ELR (cell line): Measurements from ENCODE around the gene FBXL7.

Source experiments
- DNase-seq: peaks from one replicate; pipeline ENCODE4 v3.0.0-alpha.2; 2015; ENCODE audit warnings: low read depth

Gene FBXL7

DNA sequence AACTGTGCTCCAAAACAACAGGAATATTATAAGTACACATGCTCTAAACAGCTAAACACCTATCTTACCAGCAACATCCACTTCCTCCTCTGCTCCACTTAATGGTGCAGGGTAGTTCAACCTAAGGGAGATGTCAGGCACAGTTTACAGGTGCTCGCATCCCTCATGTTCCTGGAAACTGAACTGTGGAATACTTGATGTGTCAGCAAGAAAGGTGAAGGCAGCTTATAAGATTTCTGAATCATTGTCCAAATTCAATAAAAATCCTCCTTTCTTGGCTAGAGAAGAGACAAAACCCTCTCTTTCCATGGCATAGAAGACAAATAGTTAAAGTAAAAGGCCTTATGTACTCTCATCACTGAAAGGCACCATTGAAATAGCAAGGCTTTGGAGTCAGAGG is 272.2 kb downstream of the FBXL7 start:
- DNase-seq: no peak

DNA sequence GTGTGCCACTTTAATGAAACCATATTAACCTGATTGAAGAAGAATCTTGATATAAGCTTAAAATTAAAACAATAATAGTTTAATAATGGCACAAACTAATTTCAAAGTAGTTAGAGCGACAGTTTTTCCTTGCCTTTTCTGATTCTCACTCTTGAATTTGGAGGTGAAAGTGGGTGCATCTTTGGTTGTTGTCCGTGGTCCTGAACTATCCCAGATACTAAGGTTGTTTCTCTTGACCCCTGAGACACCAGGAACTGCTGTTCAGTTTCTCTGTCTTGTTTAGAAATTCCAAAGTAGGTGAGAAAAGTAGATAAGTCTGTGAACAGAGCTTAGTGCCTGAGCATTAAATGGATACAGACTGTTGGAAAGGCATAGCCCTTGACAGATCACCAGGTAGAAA is 274.7 kb downstream of the FBXL7 start:
- DNase-seq: no peak

DNA sequence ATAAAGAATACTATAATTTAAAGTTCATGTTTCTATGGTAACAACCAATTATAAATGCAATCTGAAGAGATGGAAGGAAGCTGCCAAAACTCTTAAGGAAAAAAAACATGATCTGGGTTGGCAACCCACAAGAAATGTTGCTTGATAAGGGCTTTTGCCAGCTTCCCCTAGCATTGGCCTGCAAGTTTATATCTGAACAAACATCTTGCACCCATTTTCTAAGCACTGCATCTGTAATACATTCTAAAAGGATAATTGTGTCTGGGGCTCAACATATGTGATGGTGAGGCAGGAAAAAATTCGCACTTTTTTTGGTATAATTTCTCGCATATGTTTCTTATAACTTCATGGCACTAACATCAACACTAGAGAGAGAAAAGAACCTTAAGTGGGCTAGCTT is 276.4 kb downstream of the FBXL7 start:
- DNase-seq: no peak

DNA sequence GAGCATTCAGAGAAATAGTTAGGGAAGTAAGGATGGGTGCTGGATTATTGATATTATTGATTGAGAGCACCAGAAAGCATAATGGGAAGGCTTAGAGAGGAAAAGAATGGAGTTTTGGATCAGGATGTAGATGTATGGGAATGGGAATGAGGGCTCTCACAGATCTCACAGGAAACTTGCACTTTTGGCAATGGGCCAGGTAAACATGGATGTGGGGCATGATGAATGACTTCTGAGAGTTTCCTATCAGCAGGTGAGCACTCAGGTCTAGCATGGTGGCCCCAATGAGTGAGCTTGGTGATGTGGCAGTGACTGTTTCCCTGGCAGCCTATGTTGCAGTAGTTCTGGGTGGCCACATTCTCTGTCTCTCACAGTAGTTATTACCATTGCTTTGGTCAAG is 283.8 kb downstream of the FBXL7 start:
- no peak for DNase-seq

DNA sequence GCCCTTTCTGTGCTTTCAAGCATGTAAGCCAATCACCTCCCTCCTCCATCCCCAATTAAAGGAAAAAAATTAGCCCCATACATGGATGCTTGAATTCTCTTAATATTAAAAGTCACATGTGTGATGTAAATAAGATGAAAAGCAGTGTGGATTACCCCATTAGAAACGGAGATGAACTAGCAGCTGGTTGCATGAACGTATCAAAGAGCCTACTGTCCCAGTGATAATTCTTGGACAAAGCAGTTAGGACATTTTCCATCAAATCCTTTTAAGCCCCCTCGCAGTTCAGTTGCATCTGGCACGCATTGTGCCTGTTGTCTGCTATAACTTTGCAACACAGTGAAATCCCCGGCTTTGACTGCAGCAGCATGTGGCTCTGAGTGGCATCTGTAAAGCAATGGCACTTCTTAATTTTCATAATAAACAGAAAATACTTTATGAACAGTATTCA is 285.6 kb downstream of the FBXL7 start:
- DNase-seq: no peak

DNA sequence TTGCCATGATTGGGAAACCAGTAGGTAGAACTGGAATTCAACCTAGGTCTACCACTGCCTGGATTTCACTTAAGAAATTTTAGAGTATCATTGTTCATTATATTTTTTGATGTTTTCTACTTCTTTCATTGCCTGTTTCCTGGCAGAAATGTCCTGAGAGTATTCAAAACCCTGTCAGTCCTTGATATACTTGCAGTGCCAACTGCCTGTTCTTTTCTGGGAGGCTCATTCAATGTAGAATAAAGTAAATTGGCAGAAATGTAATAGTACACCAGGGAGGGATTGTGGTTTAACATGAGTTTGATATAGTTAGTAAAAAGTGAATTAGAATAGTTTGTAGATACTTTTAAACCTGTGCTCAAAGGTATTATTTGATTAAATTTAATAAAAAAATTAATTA is 286.3 kb downstream of the FBXL7 start:
- no peak for DNase-seq

DNA sequence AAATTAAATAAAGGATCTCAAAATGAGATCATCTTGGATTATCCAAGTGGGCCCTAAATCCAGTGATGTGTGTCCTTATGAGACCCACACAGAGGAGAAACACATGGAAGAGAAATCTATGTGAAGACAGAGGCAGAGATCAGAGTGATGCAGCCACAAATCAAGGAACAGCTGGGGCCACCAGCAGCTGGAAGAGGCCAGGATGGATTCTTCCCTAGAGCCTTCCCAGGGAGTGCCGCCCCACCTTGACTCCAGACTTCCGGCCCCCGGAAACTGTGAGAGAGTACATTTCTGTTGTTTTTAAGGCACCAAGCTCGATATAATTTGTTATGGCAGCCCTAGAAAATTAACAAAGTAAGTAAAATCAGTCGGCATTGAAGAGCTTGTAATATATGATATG is 286.9 kb downstream of the FBXL7 start:
- no peak for DNase-seq

DNA sequence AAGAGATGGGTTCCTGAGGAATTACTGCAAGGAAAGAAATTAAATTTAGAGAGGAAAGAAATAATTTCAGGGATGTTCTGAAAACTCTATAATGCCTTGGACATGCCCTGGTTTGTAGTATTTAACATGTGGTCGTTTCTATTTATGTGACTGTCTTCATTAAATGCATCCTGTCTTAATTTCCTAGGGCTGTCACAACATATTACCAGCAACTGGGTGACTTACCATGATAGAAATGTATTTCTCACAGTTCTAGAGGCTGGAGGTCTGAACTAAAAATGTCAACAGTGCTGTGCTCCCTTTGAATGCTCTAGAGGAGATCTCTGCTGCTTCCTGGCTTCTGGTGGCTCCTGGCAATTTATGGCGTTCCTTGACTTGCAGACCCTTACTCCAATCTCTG is 287.7 kb downstream of the FBXL7 start:
- DNase-seq: no peak

DNA sequence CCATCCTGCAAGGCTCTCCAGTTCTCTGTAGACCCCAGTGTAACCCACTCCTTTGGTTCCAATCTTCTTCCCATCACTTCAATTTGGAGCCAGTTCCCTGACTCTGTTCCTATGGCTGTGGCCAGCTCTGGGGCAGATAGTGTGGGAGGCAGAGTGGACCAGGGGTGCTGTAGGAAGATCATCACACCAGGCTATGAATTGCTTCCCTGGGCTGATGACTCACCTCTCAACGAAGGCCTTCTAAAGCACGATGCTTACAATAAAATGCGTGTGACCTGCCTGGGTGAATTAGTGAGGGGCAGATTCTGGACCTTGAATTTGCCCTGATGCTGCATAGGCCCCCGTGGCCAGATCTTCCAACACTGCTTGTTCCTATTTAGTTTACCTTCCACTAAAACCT is 289.7 kb downstream of the FBXL7 start:
- DNase-seq: peak; percentile 15

DNA sequence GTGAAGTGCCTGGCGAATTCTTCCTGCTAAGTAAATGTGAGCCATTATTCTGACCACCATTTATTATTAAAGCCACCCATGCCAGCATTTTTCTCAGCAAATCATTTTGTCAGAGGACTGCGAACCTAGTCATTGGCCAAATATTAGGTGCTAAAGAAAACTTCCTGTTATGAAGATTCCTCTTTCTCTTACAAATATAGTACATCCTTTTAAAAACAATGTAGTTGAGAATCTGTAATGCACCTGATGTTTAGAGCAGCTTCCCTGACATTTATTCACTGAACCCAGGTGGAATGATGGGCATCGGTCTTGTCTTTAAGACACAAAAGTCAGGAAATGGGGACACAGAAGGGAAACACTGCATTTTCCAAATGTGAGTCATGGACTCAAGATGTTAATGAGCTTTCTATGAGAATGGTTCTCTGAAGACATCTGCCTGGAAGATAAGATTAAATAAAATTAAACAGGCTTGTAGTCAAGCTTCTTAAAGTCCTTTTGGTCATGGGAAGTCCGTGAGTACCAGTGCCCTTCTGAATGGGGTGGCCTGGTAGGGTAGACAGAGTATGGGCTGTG is 290.6 kb downstream of the FBXL7 start:
- DNase-seq: peak; percentile 13

DNA sequence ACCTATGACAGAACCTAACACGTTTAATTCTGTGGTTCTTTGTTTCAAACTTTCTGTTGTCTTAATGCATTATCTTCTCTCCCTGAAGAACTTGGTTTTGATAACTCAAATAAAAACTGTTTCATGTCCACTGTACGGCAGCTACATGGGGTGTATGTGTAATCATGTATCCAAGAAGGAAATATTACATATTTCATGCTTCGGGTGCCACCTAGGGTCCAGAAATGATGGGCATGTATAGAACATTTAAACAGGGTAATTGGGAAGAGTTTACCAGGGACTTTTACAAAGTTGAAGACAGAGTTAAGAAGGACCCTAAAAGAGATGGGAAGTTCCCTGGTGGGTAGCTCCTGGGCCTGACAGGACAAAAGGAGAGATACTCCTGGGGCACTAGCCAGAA is 291.3 kb downstream of the FBXL7 start:
- DNase-seq: no peak

DNA sequence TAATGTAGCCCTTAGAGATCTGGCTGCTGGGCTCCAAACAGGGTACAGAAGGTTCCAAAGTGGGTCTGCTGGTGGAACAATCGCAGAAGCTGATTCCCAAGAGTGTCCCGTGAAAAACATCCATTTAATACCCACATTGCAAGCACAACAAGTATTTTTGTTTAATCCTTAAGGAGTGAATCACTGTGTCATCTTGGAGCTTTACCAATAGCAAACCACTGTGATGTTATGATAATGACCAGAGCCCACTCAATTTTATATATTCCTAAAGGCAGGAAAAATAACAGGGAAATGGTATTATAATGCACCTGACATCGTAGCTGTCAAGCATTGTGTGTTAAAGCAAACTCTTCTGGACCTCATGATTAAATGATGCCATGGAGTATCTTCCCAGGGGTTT is 291.9 kb downstream of the FBXL7 start:
- peak; percentile 28 for DNase-seq

DNA sequence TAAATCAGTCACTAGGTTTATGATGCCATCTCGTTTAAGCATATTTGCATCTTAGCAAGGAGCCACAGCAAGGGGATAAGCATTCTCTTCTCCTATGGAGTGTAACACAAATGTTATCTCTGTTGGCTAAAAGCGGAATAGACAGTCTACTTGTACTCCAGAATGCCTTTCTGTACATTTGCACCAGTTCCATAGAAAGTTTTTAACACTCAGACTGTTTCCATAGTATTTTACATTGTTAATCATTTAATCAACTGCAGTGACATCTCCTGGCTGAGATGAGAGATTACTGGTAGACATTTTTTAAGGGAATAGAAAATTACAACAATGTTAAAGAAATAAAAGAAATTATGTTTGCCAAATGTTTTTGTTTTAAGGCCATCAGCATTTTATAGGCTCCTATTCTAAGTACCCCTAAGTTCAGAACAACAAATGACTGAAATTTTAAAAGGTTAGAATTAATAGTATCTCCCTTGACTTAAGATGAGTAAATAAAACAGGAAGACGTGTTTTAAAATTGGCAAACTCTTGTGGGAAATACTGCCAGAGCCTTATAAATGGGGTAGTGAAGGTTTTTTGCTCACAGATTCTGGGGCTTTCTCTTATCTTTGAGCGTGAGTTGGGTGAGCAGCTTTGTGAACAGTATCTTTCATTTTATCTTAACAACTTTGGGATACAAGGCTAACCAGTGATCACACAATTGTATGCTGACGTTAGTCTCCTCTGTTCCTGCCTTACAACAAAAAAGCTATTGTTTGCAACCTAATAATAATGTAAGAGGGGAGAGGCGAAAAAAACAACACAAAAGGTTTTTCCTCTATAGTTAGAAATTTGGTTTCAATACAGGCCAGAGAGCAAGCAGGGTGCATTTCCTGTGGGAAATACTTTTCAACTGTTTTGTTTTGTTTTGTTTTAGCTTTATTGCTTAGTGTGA is 294.3 kb downstream of the FBXL7 start:
- DNase-seq: peak; percentile 28

DNA sequence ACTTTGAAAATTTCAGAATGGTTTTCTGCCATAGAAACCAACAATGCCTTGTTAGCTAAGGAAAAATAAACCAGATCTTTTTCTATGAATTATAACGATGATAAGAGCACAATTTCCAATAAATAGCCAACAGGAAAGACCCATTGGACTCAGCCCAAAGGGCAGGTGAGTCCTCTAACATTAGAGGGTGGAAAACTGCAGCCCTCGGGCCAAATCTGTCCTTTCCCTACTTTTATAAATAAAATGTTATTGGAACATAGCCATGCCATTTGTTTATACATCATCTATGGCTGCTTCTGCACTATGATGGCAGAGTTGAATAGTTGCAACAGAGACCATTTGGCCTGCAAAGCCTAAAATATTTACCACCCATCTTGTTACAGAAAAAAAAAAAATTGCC is 296.1 kb downstream of the FBXL7 start:
- DNase-seq: no peak

DNA sequence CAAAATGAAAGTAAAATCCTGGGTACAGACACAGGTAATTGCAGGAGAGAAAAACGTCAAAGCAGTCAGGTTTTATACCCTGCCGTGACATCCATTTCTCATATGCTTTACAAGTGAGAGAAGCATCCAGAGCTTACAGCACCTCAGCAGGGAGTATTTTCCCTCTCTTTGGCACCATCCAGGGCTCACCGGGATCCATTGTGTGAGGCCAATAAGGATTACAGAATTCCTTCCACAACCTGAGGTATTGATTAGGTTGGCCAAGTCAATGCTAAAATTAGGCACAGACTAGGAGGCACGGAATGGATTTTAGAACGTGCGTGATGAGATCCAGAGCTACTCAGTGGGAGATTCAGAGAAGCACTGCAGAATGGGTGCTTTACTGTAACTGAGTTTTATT is 296.6 kb downstream of the FBXL7 start:
- DNase-seq: no peak

DNA sequence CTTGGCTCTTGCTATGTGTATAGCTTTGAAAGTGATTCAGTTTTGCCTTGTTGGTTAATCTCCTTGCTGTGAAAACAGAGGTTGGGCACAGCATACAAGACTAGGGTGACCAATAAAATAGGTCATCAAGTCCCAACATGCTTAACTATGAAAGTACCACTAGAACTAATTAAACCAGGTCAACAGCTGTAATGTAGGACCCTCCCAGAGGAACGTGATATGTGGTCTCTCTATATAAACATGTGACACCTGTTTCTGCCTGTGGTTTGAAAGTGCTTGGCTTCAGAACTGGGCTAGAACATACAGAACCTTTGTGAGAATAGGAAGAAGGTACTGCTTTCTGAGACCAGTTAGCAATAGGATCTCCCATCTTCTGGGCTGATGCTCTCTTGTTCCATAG is 297.1 kb downstream of the FBXL7 start:
- DNase-seq: no peak

DNA sequence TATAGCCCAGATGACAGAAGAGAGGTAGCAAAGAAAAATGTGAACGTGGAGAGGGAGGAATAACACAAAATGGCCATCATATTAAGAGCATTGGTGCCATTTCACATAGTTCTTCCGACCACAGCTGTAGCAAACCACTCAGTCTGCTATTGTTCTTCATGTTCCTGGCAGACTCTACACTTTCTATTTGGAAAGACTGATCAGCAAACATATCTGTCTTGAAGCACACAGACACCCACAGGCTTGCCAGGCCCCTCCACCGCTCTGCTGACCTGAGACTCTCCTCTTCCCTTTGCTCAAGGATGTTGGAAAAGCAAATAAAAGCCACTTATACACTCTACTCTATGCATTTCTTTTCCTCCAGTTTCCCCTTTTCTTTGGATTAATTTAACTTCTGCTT is 298.0 kb downstream of the FBXL7 start:
- no peak for DNase-seq

DNA sequence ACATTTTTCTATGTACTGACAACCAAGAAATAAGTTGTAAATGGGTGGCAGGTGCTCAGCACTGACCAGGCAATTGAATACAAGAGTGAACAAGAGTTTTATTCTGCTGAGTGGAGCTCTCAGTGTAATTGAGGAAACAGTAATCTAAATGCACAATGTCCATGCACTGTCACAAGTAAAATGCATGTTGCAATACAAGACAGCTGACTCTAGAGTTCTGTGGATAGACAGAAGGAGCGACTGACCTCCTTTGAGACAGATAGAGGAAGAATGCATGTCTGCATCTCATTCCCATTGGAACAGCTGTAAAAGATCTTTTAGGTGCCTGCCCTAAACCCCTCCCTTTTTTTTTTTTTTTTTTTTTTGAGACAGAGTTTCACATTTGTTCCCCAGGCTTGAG is 299.0 kb downstream of the FBXL7 start:
- DNase-seq: no peak

DNA sequence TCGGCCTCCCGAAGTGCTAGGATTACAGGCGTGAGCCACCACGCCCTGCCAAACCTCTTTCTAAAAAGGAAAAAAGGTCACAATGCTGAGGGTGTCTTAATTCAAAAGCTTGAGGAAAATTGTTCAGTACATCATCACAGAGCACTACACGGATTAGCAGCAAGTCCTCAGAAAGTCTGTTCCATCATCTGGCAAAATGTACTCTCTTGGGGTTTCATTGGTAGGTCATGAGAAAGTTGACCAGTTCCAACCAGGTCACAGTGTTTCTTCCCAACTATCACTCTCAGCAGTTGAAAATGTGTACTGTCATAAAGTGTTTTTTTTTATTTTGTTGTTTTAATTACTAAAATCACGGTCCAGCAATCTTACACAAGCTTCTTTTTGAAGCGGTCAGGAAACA is 299.6 kb downstream of the FBXL7 start:
- DNase-seq: no peak

DNA sequence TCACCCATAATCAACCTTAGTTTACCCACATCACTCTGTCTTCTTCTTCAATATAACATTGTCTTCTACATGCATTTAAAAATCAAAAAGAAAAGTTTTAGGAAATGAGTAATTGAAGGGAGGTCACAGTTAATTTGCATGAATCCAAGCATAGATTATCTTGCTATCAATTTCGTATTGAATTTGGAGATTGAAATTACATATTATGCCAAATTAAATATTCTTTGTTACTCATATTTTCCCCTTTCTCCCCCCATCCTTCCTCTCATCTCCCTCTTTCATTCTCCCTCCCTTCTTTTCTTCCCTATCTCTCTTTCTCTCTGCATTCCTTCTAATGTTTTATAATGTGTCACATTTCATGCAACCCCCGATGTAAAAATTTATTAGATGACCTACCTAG is 303.3 kb downstream of the FBXL7 start:
- DNase-seq: no peak

DNA sequence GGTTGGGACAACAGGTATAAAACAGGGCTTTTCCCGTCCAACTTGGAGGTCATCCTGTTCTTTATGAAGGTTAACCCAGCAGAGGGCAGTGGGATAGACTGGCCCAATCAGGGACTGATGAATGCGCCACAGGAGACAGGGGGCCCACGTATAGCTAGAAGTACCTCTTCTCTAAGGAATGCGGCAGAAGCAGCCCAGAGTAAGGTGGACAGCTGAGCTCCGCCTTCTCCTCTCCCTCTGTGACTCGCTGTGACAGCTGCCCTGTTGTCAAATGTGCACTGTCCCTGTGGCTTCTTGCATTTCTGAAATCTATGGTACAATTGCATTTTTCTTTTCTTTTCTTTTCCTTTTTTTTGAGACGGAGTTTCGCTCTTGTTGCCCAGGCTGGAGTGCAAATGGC is 306.6 kb downstream of the FBXL7 start:
- DNase-seq: no peak

DNA sequence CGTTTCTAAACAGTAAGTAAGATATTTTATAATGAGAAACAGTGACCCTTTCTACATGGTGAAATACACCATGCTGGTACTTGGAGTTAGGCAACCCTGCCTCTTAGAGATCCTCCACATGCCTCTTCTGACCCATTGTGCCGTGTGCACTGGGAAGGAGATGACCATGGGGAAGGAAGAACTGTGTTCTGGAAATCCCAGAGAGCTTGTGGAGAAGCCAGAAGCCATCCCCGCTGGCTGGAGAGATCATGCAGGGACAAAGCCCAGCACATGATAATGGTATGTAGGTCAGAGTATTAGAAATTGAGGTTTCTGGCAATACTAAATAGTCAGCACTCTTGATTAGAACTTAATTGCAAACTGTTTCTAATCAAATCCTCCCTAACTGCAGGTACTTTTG is 307.3 kb downstream of the FBXL7 start:
- no peak for DNase-seq

DNA sequence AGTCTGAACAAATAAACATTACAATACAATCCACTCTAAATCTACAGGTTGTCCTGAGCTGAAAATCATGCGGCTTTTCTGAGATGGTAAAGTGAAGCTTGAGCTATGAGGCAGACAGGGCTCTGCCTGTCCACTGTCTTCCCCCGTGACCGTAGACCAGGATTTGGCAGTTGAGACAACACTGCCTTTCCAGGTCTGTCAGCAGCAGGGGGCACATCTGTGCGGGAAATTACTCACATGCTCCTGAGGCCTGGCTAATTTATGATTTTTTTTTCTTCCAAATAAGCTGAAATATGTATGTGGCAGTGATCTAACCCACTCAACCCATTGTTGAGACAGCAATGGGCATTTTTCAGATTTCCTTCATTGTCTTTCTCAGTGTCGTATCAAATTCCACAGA is 307.9 kb downstream of the FBXL7 start:
- DNase-seq: peak; percentile 19

DNA sequence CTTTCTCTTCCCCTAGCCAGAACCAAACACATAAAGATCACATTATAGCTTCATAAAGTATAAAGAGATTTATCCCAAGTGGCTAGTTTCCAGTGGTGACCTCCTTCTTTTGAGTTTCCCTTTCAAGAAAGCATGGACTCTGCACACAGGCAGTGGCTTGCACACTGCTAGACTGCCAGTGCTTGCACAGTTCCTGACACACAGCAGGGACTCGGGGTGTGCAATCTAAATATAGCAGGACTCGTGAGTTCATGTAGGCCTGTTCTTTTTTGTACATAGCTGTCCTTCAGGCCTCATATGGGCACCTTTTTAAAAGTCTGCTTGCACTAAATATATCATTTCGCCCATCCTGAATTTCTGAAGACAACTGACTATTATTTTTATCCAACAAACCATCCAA is 308.6 kb downstream of the FBXL7 start:
- DNase-seq: no peak
